ENCODE data around the gene ADD2.

Gene ADD2

DNA sequence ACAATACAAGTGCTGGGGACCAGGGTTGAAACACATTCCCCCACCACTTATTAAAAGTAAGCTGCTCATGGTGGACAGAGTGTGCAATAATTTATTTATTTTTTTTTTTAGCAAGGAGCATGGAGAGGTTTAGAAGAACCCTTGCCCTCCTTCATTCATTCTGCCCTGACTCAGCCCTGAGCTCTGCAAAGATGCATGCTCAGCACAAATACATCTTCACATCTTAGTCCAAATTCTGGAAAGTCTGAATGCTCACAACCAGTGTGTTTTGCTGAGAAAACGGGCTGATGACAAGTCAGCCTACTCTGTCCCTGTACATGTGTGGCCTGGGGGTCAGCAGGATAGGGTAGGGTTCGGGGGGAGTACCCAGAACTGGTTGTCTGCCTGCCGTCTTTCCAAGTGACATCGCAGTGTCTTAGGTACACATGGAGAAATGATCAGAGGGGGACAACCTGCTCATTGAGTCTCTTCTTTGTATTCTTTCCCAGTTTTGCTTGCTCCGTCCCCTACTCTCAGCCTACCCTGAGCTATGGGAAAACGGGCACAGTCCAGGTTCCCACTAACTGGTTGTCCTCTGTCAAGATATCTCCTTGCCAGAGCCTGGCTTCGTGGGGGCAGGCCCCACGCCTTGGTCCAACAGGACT, 76.4 kb downstream of the ADD2 start:
- no peak overlapping the region for H3K4me3 ChIP-seq (ENCODE audit: low read length)
- no peak for TF ChIP-seq CTCF (conservative IDR thresholded peaks at IDR 0.05; ENCODE audit: low read depth, low read length)
- no peak for DNase-seq (ENCODE audit: low read depth)

- no peak for TF ChIP-seq CTCF (conservative IDR thresholded peaks at IDR 0.05; ENCODE audit: low read depth, low read length)
- no peak for DNase-seq (ENCODE audit: low read depth)
- H3K4me3 ChIP-seq (ENCODE audit: low read length) = no peak overlapping the region
Observed at GRCh38 chr2:70690846-70691245, 77.2 kb downstream of the ADD2 start.

- TF ChIP-seq CTCF (conservative IDR thresholded peaks at IDR 0.05; ENCODE audit: low read depth, low read length) = no peak
- no peak overlapping the region for H3K4me3 ChIP-seq (ENCODE audit: low read length)
- no peak for DNase-seq (ENCODE audit: low read depth)
Observed at GRCh38 chr2:70688427-70688826, 79.6 kb downstream of the ADD2 start.

DNA sequence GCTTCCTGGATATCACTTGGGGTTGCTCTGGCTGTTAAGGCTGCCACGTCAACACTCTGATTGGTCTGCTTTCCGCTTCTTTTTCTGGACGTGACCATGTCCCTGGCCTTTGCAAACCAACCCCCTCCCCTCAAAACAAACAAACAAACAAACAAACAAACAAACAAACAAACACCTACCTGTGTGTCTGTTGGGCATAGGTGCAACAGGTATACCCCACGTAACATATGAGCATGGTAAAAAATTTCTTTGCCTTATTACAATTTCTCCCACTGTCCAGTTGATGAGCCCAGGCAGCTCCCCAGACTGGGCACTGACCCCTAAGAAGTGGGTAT, 80.6 kb downstream of the ADD2 start:
- H3K4me3 ChIP-seq (ENCODE audit: low read length) = no peak overlapping the region
- no peak for TF ChIP-seq CTCF (conservative IDR thresholded peaks at IDR 0.05; ENCODE audit: low read depth, low read length)
- no peak for DNase-seq (ENCODE audit: low read depth)

GRCh38 chr2:70686577-70687460, 81.2 kb downstream of the ADD2 start:
- peak; percentile 68 for TF ChIP-seq CTCF (conservative IDR thresholded peaks at IDR 0.05; ENCODE audit: low read depth, low read length)
- H3K4me3 ChIP-seq (ENCODE audit: low read length) = no peak overlapping the region
- DNase-seq (ENCODE audit: low read depth) = no peak

DNA sequence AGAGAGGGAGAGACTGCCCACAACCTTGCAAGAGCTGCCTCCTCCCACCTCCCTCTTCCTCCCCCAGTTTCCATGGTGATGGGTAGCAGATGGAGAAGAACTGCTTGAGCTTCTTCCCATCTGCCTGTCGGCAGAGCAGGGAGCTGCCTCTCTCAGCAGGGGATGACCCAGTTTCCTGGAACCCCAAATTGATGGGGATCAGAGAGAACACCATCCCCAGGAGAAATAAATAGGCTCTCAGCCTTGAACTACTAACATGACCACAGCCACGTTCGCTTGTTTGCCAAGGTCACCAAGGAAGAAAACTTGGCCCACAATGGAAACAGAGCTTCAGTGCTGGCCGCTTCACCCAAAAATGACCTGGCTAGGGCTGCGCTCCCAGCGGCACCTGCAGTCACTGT, 82.2 kb downstream of the ADD2 start:
- TF ChIP-seq CTCF (conservative IDR thresholded peaks at IDR 0.05; ENCODE audit: low read depth, low read length) = no peak
- DNase-seq (ENCODE audit: low read depth) = no peak
- no peak overlapping the region for H3K4me3 ChIP-seq (ENCODE audit: low read length)

All from retinal pigment epithelial cell (primary cell).